Measurements from ENCODE around the gene PCDHGA7. TPM values are rescaled to one million over a fixed set of nuclear protein-coding genes. Genes with fewer than 3 reads are reported as not detected.
"Not testable (repeated sequence)": the region's sequence is repeated elsewhere in the genome, so short reads cannot be mapped to it uniquely, and the experiment has no call there.

Gene PCDHGA7
- total and polyA plus RNA-seq, 5 donors from 2014 or later = 0.09 TPM; not detected in 4

GRCh38 chr5:141427783-141428426 lies 45.4 kb downstream of the PCDHGA7 start:
- Mint-ChIP-seq H3K27ac (no peak overlapping the region), H3K27me3 (peaks cover 41% of the 10 kb centered on the region), H3K4me3 (no peak overlapping the region), H3K9me3 (peaks cover 0 to 42% (median 9%) of the 10 kb centered on the region in 7 donors), H3K36me3 (peaks cover 10% of the 10 kb centered on the region), H3K4me1 (peaks cover 3 to 19% (median 4%) of the 10 kb centered on the region in 4 donors)
- Histone ChIP-seq H3K36me3 (ENCODE audit: control insufficient read depth, insufficient read depth, low read length) (no peaks in the 10 kb centered on the region), H3K4me3 (ENCODE audit: low read depth, low read length) (no peak overlapping the region), H3K4me1 (ENCODE audit: control insufficient read depth, insufficient read depth, low read length, poor library complexity, severe bottlenecking) (no peaks in the 10 kb centered on the region), H3K27me3 (ENCODE audit: control insufficient read depth, insufficient read depth, low read length) (peaks cover 28% of the 10 kb centered on the region), H3K9me3 (ENCODE audit: control insufficient read depth in 2 of 2, low read length in 2 of 2) (peaks cover 6 to 26% of the 10 kb centered on the region in 2 experiments), H3K27ac (ENCODE audit: insufficient read depth, low read length, poor library complexity, severe bottlenecking) (no peak overlapping the region)
- DNase-seq = no peak
- ATAC-seq (ENCODE audit: low read depth in 2 of 2) = no peak

GRCh38 chr5:141430332-141431113 lies 48.0 kb downstream of the PCDHGA7 start, which contains the start of gene PCDHGA12:
TSS of gene PCDHGA12 (plus strand) at chr5:141430507. CDS start at chr5:141430760, 253 bp downstream.
- Mint-ChIP-seq H3K27me3 (peaks cover 41% of the 10 kb centered on the region), H3K36me3 (peaks cover 10% of the 10 kb centered on the region), H3K4me3 (peak within 1 kb of the TSS; percentile 35 to 77 (median 66)), H3K27ac (peak within 1 kb of the TSS in 1 of 3 donors; percentile 43), H3K4me1 (peaks cover 3 to 19% (median 4%) of the 10 kb centered on the region in 4 donors), H3K9me3 (peaks cover 0 to 45% (median 8%) of the 10 kb centered on the region in 7 donors)
- H3K4me1 ChIP-seq (ENCODE audit: control insufficient read depth, insufficient read depth, low read length, poor library complexity, severe bottlenecking) = no peaks in the 10 kb centered on the region
- peaks cover 20% of the 10 kb centered on the region for H3K27me3 ChIP-seq (ENCODE audit: control insufficient read depth, insufficient read depth, low read length)
- no peak within 1 kb of the TSS for H3K27ac ChIP-seq (ENCODE audit: insufficient read depth, low read length, poor library complexity, severe bottlenecking)
- peak in 1 of 2 donors; percentile 37 for ATAC-seq (ENCODE audit: low read depth in 2 of 2)
- H3K9me3 ChIP-seq (ENCODE audit: control insufficient read depth in 2 of 2, low read length in 2 of 2) = peaks cover 6 to 21% of the 10 kb centered on the region in 2 experiments
- peak in 1 of 3 donors; percentile 46 for DNase-seq
- no peaks in the 10 kb centered on the region for H3K36me3 ChIP-seq (ENCODE audit: control insufficient read depth, insufficient read depth, low read length)
- H3K4me3 ChIP-seq (ENCODE audit: low read depth, low read length) = no peak within 1 kb of the TSS

GRCh38 chr5:141431286-141431685 lies 48.7 kb downstream of the PCDHGA7 start:
- DNase-seq (no peak), ATAC-seq (ENCODE audit: low read depth in 2 of 2) (no peak)
- H3K27ac ChIP-seq (ENCODE audit: insufficient read depth, low read length, poor library complexity, severe bottlenecking) = no peak overlapping the region
- Mint-ChIP-seq H3K9me3 (peaks cover 0 to 45% (median 8%) of the 10 kb centered on the region in 7 donors), H3K4me3 (peak overlapping the region in 3 of 4 donors; percentile 35 to 72 (median 60)), H3K27me3 (peaks cover 37% of the 10 kb centered on the region), H3K4me1 (peaks cover 3 to 19% (median 4%) of the 10 kb centered on the region in 4 donors), H3K36me3 (peaks cover 10% of the 10 kb centered on the region), H3K27ac (peak overlapping the region in 1 of 3 donors; percentile 43)
- no peaks in the 10 kb centered on the region for H3K36me3 ChIP-seq (ENCODE audit: control insufficient read depth, insufficient read depth, low read length)
- H3K4me3 ChIP-seq (ENCODE audit: low read depth, low read length) = no peak overlapping the region
- no peaks in the 10 kb centered on the region for H3K4me1 ChIP-seq (ENCODE audit: control insufficient read depth, insufficient read depth, low read length, poor library complexity, severe bottlenecking)
- peaks cover 6 to 21% of the 10 kb centered on the region in 2 experiments for H3K9me3 ChIP-seq (ENCODE audit: control insufficient read depth in 2 of 2, low read length in 2 of 2)
- H3K27me3 ChIP-seq (ENCODE audit: control insufficient read depth, insufficient read depth, low read length) = peaks cover 16% of the 10 kb centered on the region

GRCh38 chr5:141432308-141432707 lies 49.8 kb downstream of the PCDHGA7 start:
- peaks cover 3 to 19% (median 4%) of the 10 kb centered on the region in 4 donors for H3K4me1 Mint-ChIP-seq
- not testable (repeated sequence) for DNase-seq; H3K27ac Mint-ChIP-seq; H3K36me3 Mint-ChIP-seq; H3K4me3 ChIP-seq (ENCODE audit: low read depth, low read length); H3K4me1 ChIP-seq (ENCODE audit: control insufficient read depth, insufficient read depth, low read length, poor library complexity, severe bottlenecking); ATAC-seq (ENCODE audit: low read depth in 2 of 2); H3K27ac ChIP-seq (ENCODE audit: insufficient read depth, low read length, poor library complexity, severe bottlenecking); H3K4me3 Mint-ChIP-seq; H3K36me3 ChIP-seq (ENCODE audit: control insufficient read depth, insufficient read depth, low read length)
- H3K27me3 Mint-ChIP-seq = peaks cover 37% of the 10 kb centered on the region
- H3K27me3 ChIP-seq (ENCODE audit: control insufficient read depth, insufficient read depth, low read length) = peaks cover 17% of the 10 kb centered on the region
- peaks cover 6 to 21% of the 10 kb centered on the region in 2 experiments for H3K9me3 ChIP-seq (ENCODE audit: control insufficient read depth in 2 of 2, low read length in 2 of 2)
- peaks cover 0 to 40% (median 8%) of the 10 kb centered on the region in 7 donors for H3K9me3 Mint-ChIP-seq

- H3K27me3 ChIP-seq (ENCODE audit: control insufficient read depth, insufficient read depth, low read length) = peaks cover 17% of the 10 kb centered on the region
Observed at GRCh38 chr5:141432726-141433125, 50.2 kb downstream of the PCDHGA7 start.

GRCh38 chr5:141434006-141434405 lies 51.5 kb downstream of the PCDHGA7 start:
- no peak overlapping the region for H3K4me3 Mint-ChIP-seq
- Histone ChIP-seq H3K9me3 (ENCODE audit: control insufficient read depth in 2 of 2, low read length in 2 of 2) (peaks cover 6 to 21% of the 10 kb centered on the region in 2 experiments), H3K4me3 (ENCODE audit: low read depth, low read length) (no peak overlapping the region), H3K27ac (ENCODE audit: insufficient read depth, low read length, poor library complexity, severe bottlenecking) (no peak overlapping the region), H3K36me3 (ENCODE audit: control insufficient read depth, insufficient read depth, low read length) (no peaks in the 10 kb centered on the region), H3K27me3 (ENCODE audit: control insufficient read depth, insufficient read depth, low read length) (peaks cover 13% of the 10 kb centered on the region), H3K4me1 (ENCODE audit: control insufficient read depth, insufficient read depth, low read length, poor library complexity, severe bottlenecking) (no peaks in the 10 kb centered on the region)
- peaks cover 10% of the 10 kb centered on the region for H3K36me3 Mint-ChIP-seq
- no peak overlapping the region for H3K27ac Mint-ChIP-seq
- peaks cover 3 to 19% (median 4%) of the 10 kb centered on the region in 4 donors for H3K4me1 Mint-ChIP-seq
- peaks cover 30% of the 10 kb centered on the region for H3K27me3 Mint-ChIP-seq
- H3K9me3 Mint-ChIP-seq = peaks cover 0 to 34% (median 5%) of the 10 kb centered on the region in 7 donors
- DNase-seq = no peak
- ATAC-seq (ENCODE audit: low read depth in 2 of 2) = no peak

More at GRCh38 chr5:141432726-141433125, 50.2 kb downstream of the PCDHGA7 start:
- Mint-ChIP-seq H3K4me1 (peaks cover 3 to 19% (median 4%) of the 10 kb centered on the region in 4 donors), H3K9me3 (peaks cover 0 to 40% (median 8%) of the 10 kb centered on the region in 7 donors), H3K27me3 (peaks cover 37% of the 10 kb centered on the region)
- H3K9me3 ChIP-seq (ENCODE audit: control insufficient read depth in 2 of 2, low read length in 2 of 2) = peaks cover 6 to 21% of the 10 kb centered on the region in 2 experiments
- not testable (repeated sequence) for H3K4me3 ChIP-seq (ENCODE audit: low read depth, low read length); DNase-seq; H3K4me3 Mint-ChIP-seq; H3K36me3 Mint-ChIP-seq; H3K27ac Mint-ChIP-seq; ATAC-seq (ENCODE audit: low read depth in 2 of 2); H3K4me1 ChIP-seq (ENCODE audit: control insufficient read depth, insufficient read depth, low read length, poor library complexity, severe bottlenecking); H3K36me3 ChIP-seq (ENCODE audit: control insufficient read depth, insufficient read depth, low read length); H3K27ac ChIP-seq (ENCODE audit: insufficient read depth, low read length, poor library complexity, severe bottlenecking)
